Renal cortical epithelial cell (primary cell): ENCODE data around the gene BCL2L1. TPM values are rescaled to one million over a fixed set of nuclear protein-coding genes. Genes with fewer than 3 reads are reported as not detected.

Source experiments
- total RNA-seq: library from RNA; depleted of rRNA; stranded (reverse); fragments of >200 nt; gene quantifications from 2 replicates; pipeline ENCODE4 v1.2.3, GENCODE V29; 2014

Gene BCL2L1
- total RNA-seq, 1 donor from 2014 or later = 222 TPM

Other genes with a start within 250 kb of the BCL2L1 start
- gene DEFB124, start 247.7 kb downstream of the BCL2L1 start, total RNA-seq = not detected in 2 replicates
- not detected in 2 replicates for gene REM1, start 247.6 kb downstream of the BCL2L1 start, total RNA-seq
- 64.6 and 150 TPM in 2 replicates for gene HM13, start 208.4 kb downstream of the BCL2L1 start, total RNA-seq
- gene ID1, start 117.6 kb downstream of the BCL2L1 start, total RNA-seq = 88.2 and 251 TPM in 2 replicates
- not detected in 2 replicates for gene COX4I2, start 85.0 kb downstream of the BCL2L1 start, total RNA-seq
- 7.2 and 27.6 TPM in 2 replicates for gene TPX2, start 16.4 kb upstream of the BCL2L1 start, total RNA-seq
- not detected in 2 replicates for gene MYLK2, start 96.5 kb upstream of the BCL2L1 start, total RNA-seq
- gene FOXS1, start 122.7 kb upstream of the BCL2L1 start, total RNA-seq = 0.30 TPM in 1 of 2 replicates, not detected in the other
- gene DUSP15, start 147.7 kb upstream of the BCL2L1 start, total RNA-seq = 0.15 TPM in 1 of 2 replicates, not detected in the other
- 0.94 TPM in 1 of 2 replicates, not detected in the other for gene TTLL9, start 147.8 kb upstream of the BCL2L1 start, total RNA-seq
- gene PDRG1, start 229.2 kb upstream of the BCL2L1 start, total RNA-seq = 5.2 and 8.4 TPM in 2 replicates
- 0.10 and 0.17 TPM in 2 replicates for gene XKR7, start 245.3 kb upstream of the BCL2L1 start, total RNA-seq